Right forelimb (tissue), 1 donor: Measurements from ENCODE around the gene KCNMA1.

Experiments used
- DNase-seq: peaks from one replicate; pipeline ENCODE4 v3.0.0-alpha.2; 2018

KCNMA1 gene

DNA sequence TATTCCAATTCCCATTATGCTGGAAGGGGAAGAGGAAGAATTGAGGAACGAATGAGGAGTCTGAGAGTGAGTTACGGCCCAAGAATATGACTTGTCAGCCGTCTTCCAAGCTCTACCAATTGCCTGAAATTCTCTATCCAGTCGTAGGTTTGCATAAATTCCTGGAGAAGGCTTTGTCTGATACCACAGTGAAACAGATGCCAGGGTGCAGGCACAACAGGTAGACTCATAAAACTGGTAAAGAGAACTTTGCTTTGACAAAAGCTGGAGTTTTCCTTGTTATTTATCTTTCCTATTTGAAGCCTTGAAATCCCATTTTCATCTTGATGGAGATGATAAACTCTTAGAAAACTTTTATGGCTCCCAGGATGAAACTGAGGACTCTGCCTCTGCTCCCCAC lies 251.2 kb downstream of the KCNMA1 start:
- peak; percentile 41 for DNase-seq

DNA sequence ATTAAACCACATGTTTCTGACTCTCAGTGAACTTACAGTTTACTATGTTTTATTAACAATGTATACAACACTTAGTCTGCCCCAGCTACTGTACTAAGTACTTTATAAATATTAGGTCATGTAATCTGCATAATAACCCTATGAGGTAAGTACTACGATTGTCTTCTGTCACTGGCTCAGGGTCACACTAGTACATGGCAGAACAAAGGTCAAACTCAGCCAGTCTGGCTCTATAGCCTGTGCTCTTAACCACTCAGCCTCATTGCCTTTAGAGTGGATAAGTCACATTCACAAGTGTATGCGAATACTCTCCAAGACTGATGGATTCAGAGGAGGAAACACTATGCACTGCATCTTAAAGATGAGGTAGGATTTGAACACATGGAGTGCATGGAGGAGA lies 252.3 kb downstream of the KCNMA1 start:
- DNase-seq: peak; percentile 10

DNA sequence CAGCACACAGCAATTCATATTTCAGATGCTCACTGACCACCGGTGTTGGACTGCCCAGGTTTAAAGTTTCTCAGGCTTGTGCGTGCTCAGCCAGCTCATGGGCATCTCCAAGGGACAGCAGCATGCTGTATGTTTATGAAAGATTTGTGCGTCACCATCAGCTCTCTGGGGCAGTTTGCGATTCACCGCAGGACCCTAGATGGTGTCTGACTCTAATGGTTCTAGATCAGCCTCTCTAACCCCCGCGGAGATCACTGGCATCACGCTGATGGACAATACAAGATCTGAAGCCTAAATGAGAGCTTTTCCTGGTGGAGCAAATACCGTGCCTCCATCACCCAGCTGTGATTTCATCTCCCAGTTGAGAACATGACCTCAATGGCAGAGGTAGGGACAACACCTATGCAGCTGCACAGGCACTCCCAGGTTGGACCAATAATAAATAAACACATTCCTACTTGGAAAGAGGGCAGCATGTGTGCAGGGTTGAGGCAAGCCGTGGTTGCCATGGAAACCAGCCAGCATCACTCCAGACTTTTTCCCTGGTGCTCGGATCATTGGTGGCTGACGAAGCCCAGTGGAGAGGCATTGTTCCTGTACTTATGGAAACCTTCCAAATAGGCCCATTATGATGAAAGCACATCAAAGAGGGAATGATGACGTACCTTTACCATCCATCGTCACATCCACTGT lies 253.6 kb downstream of the KCNMA1 start:
- DNase-seq: peak; percentile 25

DNA sequence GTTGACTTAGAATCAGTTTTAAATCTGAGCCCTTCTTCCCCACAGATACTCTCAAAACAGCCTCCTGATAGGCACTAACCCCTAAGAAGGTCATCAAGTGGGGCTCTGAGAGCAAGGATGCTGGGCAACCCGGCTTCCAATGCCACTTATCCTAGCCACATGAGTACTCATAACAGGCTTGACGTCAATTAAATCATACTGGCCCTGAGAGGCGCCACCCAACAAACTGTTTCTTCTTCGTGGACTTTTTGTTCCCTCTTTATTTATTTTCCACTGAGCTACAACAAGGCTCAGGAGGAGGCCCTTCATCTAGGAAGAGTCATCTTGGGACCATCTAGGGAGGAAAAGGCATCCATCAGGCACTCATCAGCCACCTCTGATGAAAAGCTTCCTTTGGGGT lies 255.9 kb downstream of the KCNMA1 start:
- DNase-seq: no peak

DNA sequence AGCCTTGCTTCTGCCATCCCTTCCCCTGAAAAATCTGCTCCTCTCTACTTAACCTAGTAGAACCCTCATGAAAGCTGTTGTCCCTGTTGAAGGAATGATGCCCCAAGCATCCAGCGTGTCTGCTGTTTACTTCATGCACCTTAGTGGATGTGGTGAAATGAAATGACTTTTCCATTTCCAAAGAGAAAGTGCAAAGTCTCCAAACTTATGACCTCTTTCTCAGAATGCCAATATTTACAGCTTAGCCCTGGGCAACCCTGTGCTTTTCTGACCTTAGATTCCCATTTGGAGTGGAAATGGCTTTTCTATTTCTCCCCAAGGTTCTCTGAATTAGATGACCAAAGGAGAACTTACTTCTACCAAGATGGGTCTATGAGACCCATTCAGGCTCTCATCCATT lies 256.9 kb downstream of the KCNMA1 start:
- no peak for DNase-seq

DNA sequence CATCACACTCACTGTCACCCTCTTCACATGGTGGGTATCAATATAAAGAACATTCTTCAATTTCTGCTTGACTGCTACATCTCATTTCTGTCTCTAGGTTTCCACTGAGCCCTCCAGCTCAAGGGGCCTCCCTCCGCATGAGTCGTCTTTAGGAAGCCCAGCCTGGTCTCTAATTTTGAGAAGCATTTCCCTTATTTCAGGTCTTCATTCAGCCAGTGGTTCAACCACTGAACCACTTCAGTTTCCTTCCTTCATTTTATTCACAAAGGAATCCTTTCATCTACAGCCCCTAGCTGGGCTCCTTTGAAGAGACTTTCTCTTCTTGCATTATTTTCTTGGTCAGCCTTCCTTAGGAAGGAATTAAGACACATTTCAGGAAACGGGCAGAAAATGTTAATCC lies 257.4 kb downstream of the KCNMA1 start:
- no peak for DNase-seq

DNA sequence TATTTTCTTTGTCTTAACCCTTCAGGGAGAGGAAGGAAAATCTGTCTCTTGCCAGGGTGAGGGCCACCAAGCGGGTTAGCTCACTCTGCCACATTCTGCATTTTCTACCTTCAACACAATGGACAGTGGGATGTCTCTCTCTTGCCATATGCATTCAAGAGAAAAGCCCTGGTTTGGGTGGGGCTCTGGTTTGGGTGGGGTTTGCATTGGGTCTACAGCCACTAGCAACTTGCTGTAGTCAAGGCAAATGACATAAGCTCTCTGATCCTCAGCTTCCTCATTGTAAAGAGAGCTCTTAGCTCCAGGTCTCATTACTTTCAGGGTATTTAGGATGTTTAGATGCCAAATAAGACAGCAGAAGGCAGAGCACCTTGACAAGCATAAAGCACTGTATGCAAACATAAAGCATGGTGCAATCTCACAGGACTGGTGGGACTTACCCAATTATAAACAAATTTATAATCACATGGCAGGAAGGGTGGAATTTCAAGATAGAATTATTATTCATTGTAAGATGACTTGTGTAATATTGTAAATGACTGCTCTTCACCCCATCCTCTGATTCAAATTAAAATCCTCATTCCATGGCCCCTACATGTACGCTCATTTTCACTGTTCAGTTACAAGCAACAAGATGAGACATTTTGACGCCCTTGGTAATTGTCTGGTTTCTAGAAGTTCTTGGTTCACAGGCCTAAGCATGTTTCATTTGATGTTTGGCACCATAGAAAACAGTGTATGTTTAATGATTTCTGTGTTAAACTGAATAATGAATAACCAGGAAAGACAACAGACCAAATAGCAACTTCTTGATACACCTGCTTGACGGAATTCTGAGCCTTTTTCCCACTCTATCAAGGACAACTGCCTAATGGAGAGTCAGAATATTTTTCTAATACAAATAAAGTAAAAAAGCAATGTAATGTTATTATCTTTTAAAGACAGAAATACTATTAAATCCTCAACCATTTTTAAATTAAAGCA lies 258.9 kb downstream of the KCNMA1 start:
- DNase-seq: peak; percentile 15

DNA sequence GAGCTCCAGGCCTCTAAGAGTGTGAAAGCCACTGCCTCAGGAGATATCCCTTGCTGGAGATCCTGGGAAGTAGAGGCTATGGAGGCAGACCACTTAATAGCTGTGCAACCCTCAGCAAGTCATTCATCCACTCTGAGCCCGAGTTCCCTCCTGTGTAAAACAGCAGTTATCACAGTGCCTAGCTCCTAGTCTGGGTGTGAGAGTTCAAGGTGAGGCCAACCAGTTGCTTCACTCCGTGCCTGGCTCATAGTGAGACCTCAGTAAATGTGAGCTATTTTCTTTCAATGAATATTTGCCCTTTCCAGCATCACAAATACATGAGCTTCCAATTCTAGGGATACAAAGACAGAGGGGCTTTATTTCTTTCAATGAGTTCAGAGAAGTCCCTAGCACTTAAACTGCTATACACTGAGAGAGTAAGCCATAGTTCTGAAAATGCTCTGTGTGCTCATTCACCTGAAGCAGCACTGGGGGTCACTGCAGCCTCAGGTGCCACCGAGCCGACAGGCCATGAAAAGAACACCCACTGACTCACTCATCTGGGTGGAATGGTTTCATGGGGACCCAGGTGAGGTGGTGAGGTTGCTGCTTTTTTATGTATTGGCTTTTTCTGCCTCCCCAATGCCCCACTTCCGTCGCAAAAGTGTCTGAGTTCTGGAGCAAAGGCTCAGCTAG lies 259.8 kb downstream of the KCNMA1 start:
- DNase-seq: peak; percentile 30

DNA sequence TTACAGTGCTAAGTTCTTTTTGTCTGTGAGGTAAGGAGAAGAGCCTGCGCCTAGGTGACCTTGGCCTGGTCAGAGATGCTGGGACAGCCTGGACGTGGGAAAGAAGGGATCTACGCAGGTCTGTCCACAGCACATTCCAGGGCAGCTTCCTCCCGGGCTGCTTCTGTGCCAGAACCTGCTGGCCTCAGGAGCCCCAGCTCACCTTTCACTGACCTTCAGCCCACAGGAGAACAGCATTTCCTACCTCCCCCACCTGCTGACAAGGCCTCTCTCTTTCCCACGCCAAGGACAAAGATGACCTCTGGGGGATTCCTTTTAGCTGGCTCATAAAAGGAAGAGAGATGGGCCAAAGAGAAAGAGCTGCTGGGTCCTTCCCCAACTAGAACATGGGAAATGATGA lies 260.6 kb downstream of the KCNMA1 start:
- DNase-seq: no peak

DNA sequence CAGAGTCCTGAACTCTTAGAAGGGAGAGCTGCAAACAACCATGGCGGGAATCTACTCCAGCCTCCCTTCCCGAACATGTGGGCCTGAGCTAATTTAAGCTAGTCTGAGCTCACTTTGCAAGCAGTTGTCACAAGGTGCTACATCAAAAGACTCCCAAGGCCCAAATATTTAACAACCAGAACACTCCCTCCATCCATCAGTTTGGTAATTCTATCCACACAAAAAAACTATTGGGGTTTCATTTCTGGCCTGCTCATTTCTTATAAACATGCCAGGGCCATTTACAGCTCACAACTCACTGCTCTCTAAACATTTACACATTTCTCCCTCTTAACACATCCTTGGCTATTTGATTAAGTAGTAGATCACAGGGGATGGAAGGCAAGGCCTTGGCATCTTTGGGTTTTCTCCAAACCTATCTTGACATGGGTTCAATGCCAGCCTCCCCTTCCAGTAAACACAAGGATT lies 263.4 kb downstream of the KCNMA1 start:
- DNase-seq: peak; percentile 23

DNA sequence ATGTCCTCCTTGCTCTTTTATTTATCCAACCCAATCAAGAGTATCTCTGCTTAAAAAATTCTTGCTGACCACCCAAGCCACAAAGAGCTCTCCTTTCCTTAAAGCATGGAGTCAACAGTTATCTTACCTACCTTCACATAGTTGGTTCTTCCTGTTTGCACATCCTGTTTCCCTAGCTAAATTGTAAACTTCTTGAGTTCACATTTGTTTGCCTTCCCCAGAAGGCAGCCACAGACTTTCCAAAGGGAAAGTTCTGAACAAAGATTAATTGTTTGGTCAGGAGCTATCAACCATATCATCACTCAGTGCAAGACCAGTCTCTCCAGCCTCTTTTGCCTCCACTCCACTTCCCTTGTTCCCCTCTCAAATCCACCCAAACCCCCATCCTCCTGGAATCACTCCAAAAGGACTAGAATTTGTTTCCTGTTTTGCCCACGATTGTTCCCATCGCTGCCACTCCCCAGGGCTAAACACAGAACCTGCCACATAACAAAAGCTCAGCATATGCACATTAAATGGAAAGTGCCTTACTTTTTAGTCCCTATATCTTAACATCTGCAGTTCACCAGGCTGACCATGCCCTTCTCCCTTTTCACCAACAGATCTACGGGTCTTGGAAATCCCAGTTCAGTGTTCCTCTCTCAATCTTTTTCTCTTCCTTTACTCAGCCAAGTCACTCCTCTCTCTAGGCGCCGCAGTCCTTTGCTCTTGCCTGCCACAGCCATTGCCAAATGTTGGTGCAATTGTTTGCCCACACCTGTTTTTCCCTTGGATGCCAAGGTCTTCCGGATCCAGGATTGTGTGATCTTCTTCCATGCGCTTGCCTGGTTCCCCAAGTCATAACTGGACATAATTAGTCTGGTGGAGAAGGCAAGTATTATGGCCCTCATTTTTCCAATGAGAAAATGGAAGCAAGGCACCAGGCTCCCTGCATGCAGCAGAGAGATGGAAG lies 265.5 kb downstream of the KCNMA1 start:
- peak; percentile 16 for DNase-seq

DNA sequence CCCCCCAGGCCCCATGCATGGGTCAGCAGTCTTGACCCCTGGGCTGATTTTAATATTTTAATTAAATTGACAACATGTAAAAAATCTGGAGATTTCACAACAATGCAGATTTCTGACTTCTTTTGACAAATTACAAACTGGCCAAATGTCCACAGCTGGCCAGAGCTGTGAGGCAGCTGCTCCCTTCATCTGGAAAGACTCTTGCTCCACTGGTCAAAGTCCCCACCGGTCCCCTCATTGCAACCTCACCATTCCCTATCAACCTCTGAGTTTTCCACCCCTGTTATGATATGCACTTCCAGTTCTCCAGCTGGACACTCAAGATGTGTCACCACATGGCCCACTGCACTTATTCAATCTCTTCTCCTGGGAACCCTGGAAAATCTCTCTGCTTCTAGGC lies 266.2 kb downstream of the KCNMA1 start:
- peak; percentile 10 for DNase-seq

DNA sequence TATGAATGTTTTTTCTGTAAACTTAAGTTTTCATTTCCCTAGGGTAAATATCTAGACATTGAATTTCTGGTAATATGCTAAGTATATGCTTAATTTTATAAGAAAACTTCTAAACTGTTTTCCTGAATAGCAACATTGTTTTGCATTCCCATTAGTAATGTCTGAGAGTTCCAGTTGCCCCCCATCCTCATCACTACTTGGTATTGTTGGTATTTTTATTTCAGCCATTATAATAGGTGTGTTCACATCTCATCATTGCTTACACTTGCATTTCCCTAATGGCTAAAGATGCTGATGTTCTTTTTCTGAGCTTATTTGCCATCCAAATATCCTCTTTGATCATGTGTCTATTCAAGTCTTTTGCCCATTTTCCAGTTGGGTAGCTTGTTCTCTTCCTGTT lies 269.6 kb downstream of the KCNMA1 start:
- no peak for DNase-seq

DNA sequence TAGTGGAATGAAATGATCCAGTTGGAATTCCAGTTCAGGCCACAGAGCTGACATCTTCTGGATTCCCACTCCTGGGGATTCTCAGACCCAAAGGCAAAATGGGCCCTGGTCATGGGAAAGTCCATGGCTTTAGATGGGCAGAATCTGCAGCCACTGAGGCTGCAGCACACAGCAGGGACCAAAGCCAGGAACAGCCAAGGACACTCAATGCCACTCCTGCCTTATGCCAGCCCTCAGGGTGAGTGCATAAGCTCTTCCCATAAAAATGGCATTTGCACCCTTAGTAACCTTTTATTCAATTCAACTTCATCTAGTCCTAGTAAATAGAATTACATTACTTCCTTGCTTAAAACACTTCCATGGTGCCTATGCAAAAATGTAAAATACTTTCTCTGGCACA lies 274.4 kb downstream of the KCNMA1 start:
- no peak for DNase-seq

DNA sequence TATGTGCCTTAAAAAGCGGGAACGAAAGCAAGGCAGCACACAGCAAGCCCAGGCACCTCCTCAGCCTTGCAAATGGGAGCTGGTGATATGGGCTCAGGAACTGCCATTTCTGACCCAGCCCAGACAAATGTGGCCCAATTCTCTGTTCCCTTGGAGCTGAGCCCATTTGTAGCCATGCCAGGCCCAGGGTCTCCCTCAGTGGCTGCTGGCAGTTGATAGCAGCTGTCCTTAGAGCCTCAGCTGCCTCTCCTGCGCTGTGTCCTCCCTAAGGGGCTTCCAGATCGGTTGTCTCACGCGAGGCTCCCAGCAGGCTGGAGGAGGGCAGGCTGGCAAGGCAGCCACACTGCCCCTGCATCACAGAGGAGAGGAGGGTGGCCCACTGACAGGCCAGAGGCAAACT lies 275.8 kb downstream of the KCNMA1 start:
- no peak for DNase-seq

DNA sequence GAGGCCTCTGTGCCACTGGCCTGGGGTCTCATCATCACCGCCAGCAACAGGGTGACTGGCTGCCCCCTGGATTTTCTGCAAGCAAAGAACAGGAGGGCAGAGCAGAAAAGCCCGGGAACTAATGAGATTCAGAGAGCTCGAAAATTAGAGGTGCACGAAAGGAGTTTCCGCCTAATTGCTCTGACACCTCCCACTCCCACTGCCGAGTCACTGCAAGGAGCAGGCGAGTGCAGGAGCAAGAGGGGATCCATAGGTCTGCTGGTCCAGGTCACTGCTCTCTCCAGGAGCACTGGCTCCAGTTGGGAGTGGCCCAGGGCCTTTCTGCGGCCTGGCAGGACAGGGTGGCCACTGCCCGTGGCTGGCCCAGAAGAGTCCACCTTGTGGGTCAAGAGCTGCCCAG lies 276.2 kb downstream of the KCNMA1 start:
- DNase-seq: no peak

DNA sequence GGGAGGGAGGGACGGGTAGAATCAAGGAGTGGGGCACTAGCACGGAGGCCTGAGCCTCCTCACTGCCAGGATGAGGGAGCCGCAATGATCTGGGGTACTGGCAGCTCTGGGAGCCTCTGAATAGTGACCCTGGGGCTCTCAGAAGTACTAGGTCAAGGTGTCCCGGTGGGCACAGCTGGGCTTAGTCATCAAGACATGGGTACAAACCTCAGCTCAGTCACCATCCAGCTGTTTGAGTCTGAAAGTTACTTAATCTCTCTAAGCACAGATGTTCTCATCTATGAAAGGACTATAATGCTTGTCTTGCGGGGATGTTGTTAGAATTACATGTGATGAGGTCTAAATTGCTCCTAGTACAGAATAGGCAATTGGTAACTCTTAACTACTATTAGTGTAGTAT lies 276.8 kb downstream of the KCNMA1 start:
- no peak for DNase-seq

DNA sequence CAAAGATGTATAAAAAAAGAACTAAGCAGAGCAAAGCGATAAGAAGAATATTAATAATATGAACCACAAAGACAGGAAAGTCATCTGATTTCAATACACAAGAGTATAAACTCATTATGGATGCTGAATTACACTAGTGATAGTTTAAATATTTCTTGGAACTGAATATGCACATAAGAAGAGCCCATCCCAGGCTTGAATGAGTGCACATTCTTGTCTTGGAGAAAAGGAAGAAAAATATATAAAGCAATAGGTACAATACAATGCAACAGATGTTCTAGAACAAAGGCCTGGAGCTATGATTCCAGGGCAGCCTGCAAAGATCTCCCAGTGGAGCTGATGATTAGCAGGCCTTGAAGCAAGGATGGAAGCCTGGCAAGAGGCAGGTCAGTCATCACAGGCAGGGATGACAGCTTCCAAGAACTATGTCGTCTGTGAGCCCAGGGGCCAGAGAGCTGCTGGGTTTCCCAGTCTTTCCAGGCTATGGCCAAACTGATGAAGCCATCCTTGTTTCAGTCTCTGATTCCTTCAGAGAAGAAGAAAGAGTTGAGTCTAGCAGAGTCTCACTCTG lies 277.6 kb downstream of the KCNMA1 start:
- no peak for DNase-seq

DNA sequence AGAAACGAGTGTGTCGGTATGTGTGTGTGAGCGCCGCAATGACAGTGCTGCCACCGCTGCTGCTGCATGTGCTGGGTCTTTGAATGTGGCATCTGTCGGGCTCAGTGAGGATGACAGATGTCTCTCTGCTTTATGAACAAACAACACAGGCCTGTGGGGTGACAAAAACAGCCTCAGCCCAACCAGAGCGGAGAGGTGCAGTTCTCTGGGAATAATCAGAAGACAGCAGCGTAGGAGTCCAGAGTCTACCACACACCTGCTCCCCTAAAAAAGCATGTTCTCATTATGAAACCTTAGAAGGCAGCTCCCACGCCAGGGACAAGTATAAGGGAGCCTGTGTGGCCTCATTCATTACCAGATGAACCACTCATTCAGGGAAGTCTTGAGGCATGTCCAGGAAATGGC lies 278.3 kb downstream of the KCNMA1 start:
- DNase-seq: no peak

DNA sequence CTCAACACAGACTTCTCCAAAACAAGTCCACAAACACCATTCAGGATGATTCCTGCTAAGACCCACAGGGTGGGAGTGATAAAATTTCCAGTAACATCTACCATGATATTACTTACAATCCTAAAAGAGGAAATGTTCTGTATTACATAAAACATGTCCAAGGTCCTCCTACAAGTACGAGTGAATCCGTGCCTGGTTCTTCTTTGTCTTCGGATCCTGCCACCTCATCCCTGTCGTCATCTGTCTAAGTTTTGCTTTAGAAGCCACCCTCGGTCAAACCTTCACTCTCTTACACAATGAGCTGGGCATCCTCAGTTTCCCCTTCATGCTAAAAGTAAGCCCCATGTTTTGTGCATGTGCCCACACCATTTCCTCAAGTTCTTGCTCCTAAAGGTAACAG lies 279.0 kb downstream of the KCNMA1 start:
- DNase-seq: no peak

DNA sequence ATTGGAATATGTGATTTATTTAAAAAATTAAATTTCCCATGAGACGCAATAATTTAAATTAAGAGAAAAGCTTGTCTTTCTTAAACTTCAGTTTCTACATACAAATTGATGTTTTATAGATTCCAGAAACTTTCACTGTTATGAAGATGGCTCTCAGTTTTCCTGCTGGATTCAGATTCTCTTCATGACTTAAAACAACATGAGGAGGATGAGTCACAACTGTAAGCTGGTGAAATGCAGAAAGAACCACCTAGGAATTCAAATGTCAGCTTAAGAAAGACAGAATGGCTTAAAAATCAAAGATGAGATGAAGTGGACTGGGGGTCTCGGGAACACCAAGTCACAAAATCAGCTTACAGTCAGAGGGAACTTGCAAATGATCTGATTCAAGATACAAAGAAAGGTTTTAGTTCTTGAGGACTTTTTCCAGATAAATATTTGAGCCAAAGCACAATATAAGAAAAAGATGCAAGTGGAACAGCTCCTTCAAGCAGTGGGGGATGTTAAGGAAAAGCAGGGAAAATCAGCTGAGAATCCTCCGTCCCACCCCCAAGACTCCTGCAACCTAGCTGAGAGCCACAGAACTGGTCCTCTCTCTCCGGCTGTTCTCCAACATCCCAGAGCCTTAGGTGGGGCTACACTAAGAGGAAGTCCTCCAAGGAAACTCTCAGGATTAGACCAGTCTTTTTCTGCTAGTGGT lies 279.8 kb downstream of the KCNMA1 start:
- DNase-seq: no peak
